Measurements from ENCODE around the gene PCSK6.
"Not testable (repeated sequence)": the region's sequence is repeated elsewhere in the genome, so short reads cannot be mapped to it uniquely, and the experiment has no call there.

PCSK6 gene

GRCh38 chr15:101376615-101377395, 112.7 kb downstream of the PCSK6 start:
- no peak for DNase-seq (ENCODE audit: low read depth)

DNA sequence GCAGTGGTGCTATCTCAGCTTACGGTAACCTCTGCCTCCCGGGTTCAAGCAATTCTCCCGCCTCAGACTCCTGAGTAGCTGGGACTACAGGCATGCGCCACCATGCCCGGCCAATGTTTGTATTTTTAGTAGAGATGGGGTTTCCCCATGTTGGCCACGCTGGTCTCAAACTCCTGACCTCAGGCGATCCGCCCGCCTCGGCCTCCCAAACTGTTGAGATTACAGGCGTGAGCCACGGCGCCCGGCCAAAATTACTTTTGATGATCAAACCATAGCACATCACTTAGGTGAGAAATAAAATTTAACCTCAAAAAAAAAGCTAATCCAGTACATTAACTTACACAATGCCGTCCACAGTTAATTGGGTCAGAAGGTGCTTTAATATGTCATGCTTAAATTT, 114.5 kb downstream of the PCSK6 start:
- DNase-seq (ENCODE audit: low read depth): not testable (repeated sequence)

- no peak for DNase-seq (ENCODE audit: low read depth)
Observed at GRCh38 chr15:101374326-101374725, 115.2 kb downstream of the PCSK6 start.

- DNase-seq (ENCODE audit: low read depth): no peak
Observed at GRCh38 chr15:101373577-101373976, 115.9 kb downstream of the PCSK6 start.

GRCh38 chr15:101372960-101373525, 116.5 kb downstream of the PCSK6 start:
- no peak for DNase-seq (ENCODE audit: low read depth)

DNA sequence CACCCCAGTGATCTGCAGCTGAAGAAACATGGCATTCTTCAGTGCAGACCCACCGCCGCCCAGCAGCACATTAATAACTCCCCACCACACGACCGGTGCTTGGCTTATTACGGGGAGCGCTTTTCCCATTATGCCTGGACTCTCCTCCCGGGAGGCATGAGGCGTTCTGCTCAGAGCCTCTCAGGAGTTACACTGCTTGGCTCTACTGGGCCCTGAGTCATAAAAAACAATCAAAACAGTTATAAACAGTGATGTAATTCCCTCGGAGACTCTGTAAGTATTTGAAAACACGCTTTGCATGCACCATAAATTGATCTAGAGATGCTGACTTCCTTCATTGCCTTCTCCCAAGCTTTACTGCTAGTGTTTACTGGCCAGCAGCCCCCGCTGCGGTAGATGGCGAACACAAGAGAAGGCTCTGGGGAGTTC, 117.3 kb downstream of the PCSK6 start:
- DNase-seq (ENCODE audit: low read depth): no peak

- no peak for DNase-seq (ENCODE audit: low read depth)
Observed at GRCh38 chr15:101371519-101371918, 118.0 kb downstream of the PCSK6 start.

- no peak for DNase-seq (ENCODE audit: low read depth)
Observed at GRCh38 chr15:101371081-101371480, 118.4 kb downstream of the PCSK6 start.

GRCh38 chr15:101370330-101371024, 119.0 kb downstream of the PCSK6 start:
- DNase-seq (ENCODE audit: low read depth): no peak

DNA sequence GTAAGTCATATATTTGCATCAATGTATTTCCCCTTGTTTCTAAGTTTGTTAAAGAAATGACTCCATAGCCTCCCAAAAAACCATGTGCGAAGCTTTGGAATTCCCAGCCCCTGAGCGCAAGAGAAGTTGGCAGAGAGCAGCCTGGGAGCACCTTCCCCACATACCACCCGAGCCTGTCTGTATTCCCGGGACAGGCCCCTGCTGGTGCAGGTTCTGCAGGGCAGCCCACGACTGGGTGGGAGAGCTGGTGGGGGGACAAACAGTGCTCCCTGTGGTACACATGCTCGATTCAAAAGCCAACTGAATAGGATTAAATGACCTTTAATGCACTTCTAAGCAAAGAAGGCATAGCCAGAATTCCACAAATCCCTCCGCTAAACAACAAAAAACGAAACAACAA, 119.8 kb downstream of the PCSK6 start:
- DNase-seq (ENCODE audit: low read depth): no peak

- no peak for DNase-seq (ENCODE audit: low read depth)
Observed at GRCh38 chr15:101368861-101369642, 120.5 kb downstream of the PCSK6 start.

DNA sequence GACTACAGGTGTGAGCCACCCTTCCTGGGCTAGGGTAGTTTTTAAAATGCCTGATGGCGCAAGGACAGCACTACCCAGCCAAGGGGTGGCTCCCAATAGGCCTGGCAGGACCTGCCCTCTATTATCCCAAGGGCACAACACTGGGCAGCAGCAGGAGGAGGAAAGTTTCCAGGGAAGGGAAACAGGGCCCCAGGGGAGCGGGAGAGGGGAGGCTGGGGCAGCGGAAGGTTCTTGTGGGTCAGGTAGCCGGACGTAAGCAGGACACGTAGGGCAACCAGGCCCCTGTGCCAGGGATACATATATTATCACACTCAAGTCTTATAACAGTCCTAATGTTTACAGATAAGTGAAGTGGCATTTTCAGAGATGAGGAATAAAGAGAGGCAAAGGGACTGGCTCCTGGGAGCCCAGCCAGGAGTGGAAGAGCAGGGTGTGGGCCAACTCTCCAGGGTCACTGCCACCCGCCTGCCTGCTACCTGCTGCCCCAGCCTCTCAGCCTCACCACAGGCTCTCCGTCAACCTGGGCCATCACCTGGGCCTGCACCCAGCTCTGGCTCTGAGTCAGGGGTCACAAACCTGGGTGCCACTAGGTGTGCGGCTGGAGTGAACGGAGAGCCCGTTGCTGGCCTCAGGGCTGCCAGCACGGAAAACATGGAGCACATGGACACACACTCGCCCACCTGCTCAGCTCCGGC, 121.3 kb downstream of the PCSK6 start:
- DNase-seq (ENCODE audit: low read depth): no peak

DNA sequence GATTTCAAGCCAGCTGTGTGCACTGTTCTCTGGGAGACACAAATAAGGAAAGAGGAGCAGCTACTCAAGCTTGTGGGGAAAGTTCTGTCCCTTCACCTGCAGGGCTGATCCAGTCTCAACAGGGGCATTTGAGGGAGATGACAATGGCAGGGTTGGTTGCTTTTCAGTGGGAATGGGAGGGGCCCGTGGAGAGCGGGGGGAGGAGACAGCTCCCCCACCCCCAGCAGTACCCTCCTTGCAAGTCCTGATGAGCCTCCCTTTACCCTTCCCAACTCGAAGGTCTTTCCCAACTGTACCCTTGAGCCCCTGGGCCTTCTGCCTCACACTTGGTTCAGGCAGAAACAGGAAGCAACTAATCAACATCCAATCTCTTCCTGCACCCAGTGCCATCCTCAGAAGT, 122.7 kb downstream of the PCSK6 start:
- no peak for DNase-seq (ENCODE audit: low read depth)

DNA sequence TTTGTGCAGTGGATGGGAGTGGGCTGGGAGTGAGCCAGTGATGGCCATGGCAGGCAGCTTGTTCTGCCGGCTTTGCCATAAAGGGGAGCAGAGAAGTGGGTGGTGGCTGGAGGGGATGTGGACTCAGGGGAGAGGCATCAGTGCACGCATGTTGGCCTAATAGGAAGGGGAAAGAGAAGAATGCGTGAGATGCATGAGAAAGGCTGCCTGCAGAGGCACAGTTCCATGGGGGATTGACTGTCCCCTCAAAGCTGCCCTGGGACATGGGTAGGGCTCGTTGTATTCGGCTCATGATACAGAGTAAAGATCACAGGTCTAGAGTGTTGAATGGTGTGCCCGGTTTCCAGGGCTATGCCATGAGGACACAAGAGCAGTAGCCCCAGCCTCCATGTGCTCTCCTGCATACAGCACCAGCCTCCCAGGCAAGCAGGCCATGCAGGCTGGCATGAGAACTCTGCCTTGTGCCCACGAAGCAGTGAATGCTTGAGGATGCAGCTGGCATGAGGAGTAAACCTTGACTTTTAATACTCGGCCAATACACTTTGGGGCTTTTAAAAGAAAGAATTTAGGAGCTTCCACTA, 126.4 kb downstream of the PCSK6 start:
- DNase-seq (ENCODE audit: low read depth): no peak

GRCh38 chr15:101362359-101362758, 127.1 kb downstream of the PCSK6 start:
- no peak for DNase-seq (ENCODE audit: low read depth)

DNA sequence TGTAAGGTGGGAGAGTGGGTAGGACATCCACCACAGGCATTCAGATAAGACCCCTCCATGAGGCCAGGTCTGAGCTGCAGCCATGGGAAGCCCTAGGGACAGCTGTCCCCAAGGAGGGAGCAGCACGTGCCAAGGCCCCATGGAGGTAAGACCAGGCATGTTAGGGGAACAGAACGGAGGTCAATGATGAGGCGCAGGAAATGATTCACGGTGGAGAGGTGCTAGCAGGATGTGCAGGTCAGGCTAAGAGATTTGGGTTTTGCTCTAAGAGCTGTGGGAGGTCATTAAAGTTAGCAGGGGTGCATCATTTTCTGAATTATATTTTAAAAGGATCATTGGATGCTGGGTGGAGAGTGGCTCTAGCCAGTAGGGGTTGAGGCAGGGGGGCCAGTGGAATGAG, 128.1 kb downstream of the PCSK6 start:
- DNase-seq (ENCODE audit: low read depth): no peak

DNA sequence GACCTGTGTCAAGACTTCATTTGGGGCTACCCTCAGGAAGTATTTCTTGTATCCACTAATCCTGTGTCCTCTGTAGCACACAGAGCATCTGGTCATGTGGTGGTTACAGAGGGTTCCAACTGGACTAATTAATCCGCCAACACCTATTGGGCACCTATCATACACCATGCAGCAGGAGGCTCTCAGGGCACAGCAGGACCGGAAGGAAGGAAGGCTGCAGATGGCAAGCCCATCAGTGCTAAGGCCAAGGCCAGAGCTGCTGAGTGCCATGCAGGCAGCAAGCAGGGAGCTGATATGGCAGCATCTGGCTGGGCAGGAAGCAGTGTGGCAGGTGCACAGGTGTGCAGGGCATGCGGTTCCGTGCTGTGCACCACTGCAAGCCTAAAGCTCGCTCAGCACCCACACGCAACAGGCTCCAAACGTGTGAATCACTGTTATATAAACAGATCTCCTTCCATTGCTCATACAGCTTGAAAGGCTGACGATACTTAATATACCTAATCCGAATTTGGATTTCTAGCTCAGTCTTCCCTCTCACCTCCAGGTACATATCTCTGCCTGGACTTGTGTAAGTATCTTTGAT, 130.1 kb downstream of the PCSK6 start:
- no peak for DNase-seq (ENCODE audit: low read depth)

- no peak for DNase-seq (ENCODE audit: low read depth)
Observed at GRCh38 chr15:101358895-101359294, 130.6 kb downstream of the PCSK6 start.

- DNase-seq (ENCODE audit: low read depth): no peak
Observed at GRCh38 chr15:101357885-101358284, 131.6 kb downstream of the PCSK6 start.

DNA sequence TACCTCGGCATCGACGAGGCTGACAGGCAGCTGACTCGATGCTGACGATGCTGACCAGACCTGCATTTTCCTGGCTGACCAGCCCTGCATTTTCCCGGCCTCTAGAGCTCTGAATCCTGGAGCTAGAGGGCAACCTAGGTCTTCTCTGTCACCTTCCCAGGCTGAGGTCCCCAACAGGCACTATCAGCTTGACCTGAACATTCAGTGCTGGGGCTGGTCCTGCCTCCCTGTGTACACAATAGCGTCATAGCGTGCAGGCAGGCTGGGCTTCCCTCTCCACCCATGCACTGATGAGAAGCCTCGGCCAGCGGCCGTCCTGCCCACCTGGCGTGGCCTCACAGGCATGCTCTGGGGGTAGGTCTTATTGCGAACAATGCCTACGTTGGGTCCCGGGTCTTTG, 132.2 kb downstream of the PCSK6 start:
- no peak for DNase-seq (ENCODE audit: low read depth)
